ENCODE measurements around the gene SSTR5. TPM values are rescaled to one million over a fixed set of nuclear protein-coding genes. Genes with fewer than 3 reads are reported as not detected.

Gene SSTR5
- total and polyA plus RNA-seq, 2 of the 4 experiments (the other 2 are of a cell fraction): not detected

DNA sequence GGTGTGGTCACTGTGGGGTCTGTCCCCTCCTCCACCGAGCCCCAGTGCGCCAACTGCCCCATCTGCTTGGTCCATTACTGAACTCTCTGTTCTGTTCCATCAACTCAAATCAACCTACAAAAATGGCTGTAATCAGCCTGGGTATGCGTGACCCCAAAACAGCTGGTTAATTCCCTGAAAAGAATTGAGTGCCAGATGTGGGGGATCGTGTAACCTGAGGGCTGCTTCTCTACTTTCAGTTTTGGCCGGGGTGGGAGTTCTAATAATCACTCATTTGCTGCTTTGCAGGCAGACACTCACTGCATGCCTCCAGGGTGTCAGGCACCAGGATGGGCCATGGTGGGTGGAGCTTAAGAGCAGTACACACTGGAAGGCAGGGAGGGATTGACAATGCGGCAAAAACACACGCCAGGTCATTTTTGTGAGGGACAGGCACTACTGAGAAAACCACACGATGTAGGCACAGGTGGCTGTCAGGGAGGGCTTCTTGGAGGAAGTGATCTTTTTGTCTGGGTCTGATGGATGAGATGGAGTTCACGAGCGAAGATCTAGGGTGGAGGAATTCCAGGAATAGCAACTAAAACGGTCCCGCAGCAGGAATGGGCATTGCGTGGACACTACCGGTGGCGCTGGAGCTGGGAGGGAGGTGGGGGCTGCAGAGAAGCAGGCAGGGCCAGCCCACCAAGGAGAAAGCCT lies 30.4 kb upstream of the SSTR5 start:
- Histone ChIP-seq H3K4me1 (ENCODE audit: control insufficient read depth, insufficient read depth, low read length) (no peaks in the 10 kb centered on the region), H2AK9ac (replicated peaks; ENCODE audit: low read depth, low read length, poor library complexity) (no peak overlapping the region), H2BK20ac (ENCODE audit: low read depth, low read length) (no peak overlapping the region), H3K18ac (ENCODE audit: low read depth, low read length) (no peak overlapping the region), H3K9me3 (ENCODE audit: control insufficient read depth, insufficient read depth, low read length) (no peaks in the 10 kb centered on the region), H4K8ac (ENCODE audit: low read depth in 2 of 2, low read length in 2 of 2) (no peak overlapping the region), H3K9me1 (ENCODE audit: insufficient read depth, low read length) (no peaks in the 10 kb centered on the region), H3K4me3 (ENCODE audit: insufficient read depth, low read depth, low read length) (no peak overlapping the region), H2AFZ (replicated peaks; ENCODE audit: low read length, poor library complexity) (no peak overlapping the region), H4K20me1 (ENCODE audit: insufficient read depth, low read length) (no peaks in the 10 kb centered on the region), H3K9ac (ENCODE audit: low read depth, low read length) (no peak overlapping the region), H3K14ac (replicated peaks; ENCODE audit: low read depth, low read length) (no peak overlapping the region), H2BK15ac (ENCODE audit: low read depth, low read length) (no peak overlapping the region), H3K4ac (ENCODE audit: low read depth, low read length) (no peak overlapping the region), H3K27ac (ENCODE audit: insufficient read depth, low read length) (no peak overlapping the region), H4K91ac (ENCODE audit: insufficient read depth, low read depth, low read length) (no peak overlapping the region), H2BK120ac (ENCODE audit: low read depth, low read length) (no peak overlapping the region), H3K23ac (ENCODE audit: low read depth, low read length) (no peak overlapping the region), H2BK5ac (ENCODE audit: low read depth, low read length, poor library complexity, severe bottlenecking) (no peak overlapping the region), H2AK5ac (ENCODE audit: low read depth, low read length) (no peak overlapping the region), H3K79me1 (ENCODE audit: low read depth in 1 of 2, low read length in 2 of 2) (no peaks in the 10 kb centered on the region), H4K5ac (ENCODE audit: low read depth, low read length) (no peak overlapping the region), H3K36me3 (ENCODE audit: control insufficient read depth, insufficient read depth, low read length) (no peaks in the 10 kb centered on the region), H3K56ac (ENCODE audit: extremely low read depth, insufficient read depth, low read length) (no peak overlapping the region), H3K27me3 (ENCODE audit: control insufficient read depth, insufficient read depth, low read length) (peaks cover 33% of the 10 kb centered on the region), H3K4me2 (ENCODE audit: low read depth, low read length) (no peak overlapping the region)
- dilution Hi-C loops (cut with HindIII; ENCODE audit: low sequenced_read_pairs, unreplicated experiment): no loop called here
- ChIA-PET CTCF (no interaction called here), POLR2A (ENCODE audit: unreplicated experiment) (no interaction called here)
- intact Hi-C loops (cut with micrococcal nuclease): no loop called here
- in situ Hi-C loops (cut with MboI; ENCODE audit: low sequenced_read_pairs): no loop called here
- DNase-seq: no peak
- no peak for TF ChIP-seq MXI1 (IDR thresholded peaks at IDR 0.05; ENCODE audit: borderline replicate concordance, low read depth, low read length)
- TF ChIP-seq, protein P1, sequence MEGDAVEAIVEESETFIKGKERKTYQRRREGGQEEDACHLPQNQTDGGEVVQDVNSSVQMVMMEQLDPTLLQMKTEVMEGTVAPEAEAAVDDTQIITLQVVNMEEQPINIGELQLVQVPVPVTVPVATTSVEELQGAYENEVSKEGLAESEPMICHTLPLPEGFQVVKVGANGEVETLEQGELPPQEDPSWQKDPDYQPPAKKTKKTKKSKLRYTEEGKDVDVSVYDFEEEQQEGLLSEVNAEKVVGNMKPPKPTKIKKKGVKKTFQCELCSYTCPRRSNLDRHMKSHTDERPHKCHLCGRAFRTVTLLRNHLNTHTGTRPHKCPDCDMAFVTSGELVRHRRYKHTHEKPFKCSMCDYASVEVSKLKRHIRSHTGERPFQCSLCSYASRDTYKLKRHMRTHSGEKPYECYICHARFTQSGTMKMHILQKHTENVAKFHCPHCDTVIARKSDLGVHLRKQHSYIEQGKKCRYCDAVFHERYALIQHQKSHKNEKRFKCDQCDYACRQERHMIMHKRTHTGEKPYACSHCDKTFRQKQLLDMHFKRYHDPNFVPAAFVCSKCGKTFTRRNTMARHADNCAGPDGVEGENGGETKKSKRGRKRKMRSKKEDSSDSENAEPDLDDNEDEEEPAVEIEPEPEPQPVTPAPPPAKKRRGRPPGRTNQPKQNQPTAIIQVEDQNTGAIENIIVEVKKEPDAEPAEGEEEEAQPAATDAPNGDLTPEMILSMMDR (conservative IDR thresholded peaks at IDR 0.05; ENCODE audit: low read depth, low read length): no peak
- no peak for TF ChIP-seq RAD21 (IDR thresholded peaks at IDR 0.05; ENCODE audit: low read length)
- TF ChIP-seq, protein P2, sequence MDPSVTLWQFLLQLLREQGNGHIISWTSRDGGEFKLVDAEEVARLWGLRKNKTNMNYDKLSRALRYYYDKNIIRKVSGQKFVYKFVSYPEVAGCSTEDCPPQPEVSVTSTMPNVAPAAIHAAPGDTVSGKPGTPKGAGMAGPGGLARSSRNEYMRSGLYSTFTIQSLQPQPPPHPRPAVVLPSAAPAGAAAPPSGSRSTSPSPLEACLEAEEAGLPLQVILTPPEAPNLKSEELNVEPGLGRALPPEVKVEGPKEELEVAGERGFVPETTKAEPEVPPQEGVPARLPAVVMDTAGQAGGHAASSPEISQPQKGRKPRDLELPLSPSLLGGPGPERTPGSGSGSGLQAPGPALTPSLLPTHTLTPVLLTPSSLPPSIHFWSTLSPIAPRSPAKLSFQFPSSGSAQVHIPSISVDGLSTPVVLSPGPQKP (IDR thresholded peaks at IDR 0.05; ENCODE audit: borderline replicate concordance, low read depth, low read length): no peak
- no peak for TF ChIP-seq CEBPB (IDR thresholded peaks at IDR 0.05; ENCODE audit: low read depth, low read length)
- TF ChIP-seq SMC3 (IDR thresholded peaks at IDR 0.05; ENCODE audit: low read depth, low read length): no peak
- no peak for TF ChIP-seq BHLHE40 (IDR thresholded peaks at IDR 0.05; ENCODE audit: low read depth, low read length)
- no peak for TF ChIP-seq FOS (IDR thresholded peaks at IDR 0.05; ENCODE audit: low read depth, low read length)
- TF ChIP-seq MAFK (IDR thresholded peaks at IDR 0.05; ENCODE audit: low read depth, low read length): no peak
- no peak for TF ChIP-seq RFX5 (IDR thresholded peaks at IDR 0.05; ENCODE audit: low read depth, low read length)
- no peak for TF ChIP-seq RCOR1 (IDR thresholded peaks at IDR 0.05; ENCODE audit: insufficient replicate concordance, low read length)
- no peak for TF ChIP-seq CHD1 (IDR thresholded peaks at IDR 0.05; ENCODE audit: low read depth, low read length)
- TF ChIP-seq POLR2A (IDR thresholded peaks at IDR 0.05; ENCODE audit: low read depth, low read length): no peak
- no peak for TF ChIP-seq NFE2L2 (IDR thresholded peaks at IDR 0.05; ENCODE audit: low read depth, low read length)
- TF ChIP-seq MAZ (IDR thresholded peaks at IDR 0.05; ENCODE audit: borderline replicate concordance, low read depth, low read length): no peak
- TF ChIP-seq, protein P3, sequence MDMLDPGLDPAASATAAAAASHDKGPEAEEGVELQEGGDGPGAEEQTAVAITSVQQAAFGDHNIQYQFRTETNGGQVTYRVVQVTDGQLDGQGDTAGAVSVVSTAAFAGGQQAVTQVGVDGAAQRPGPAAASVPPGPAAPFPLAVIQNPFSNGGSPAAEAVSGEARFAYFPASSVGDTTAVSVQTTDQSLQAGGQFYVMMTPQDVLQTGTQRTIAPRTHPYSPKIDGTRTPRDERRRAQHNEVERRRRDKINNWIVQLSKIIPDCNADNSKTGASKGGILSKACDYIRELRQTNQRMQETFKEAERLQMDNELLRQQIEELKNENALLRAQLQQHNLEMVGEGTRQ (IDR thresholded peaks at IDR 0.05; ENCODE audit: low read depth, low read length): no peak
- 86% methylated on average over 11 of the region's 15 CpGs; no CpG with 5 or more reads in 1 of the 2 experiments for WGBS, 2 experiments (ENCODE audit: extremely low coverage in 2 of 2, insufficient read length in 1 of 2)
- no TSS peak for BruUV-seq (replicated peaks)
- ATAC-seq (ENCODE audit: low read depth): no peak

Measured in IMR-90 (cell line).